Measurements from ENCODE around the gene EHMT1.

The EHMT1 gene

GRCh38 chr9:137618105-137619067, at the start of gene EHMT1:
EHMT1 (plus strand) TSS chr9:137619005; CDS start chr9:137619029, 24 bp downstream.
- peak; percentile 100 for DNase-seq (ENCODE audit: low spot score)

- DNase-seq (ENCODE audit: low spot score) = no peak
Measured at GRCh38 chr9:137569609-137570203, 49.1 kb upstream of the EHMT1 start.

- no peak for DNase-seq (ENCODE audit: low spot score)
Measured at GRCh38 chr9:137570566-137570965, 48.2 kb upstream of the EHMT1 start.

DNA sequence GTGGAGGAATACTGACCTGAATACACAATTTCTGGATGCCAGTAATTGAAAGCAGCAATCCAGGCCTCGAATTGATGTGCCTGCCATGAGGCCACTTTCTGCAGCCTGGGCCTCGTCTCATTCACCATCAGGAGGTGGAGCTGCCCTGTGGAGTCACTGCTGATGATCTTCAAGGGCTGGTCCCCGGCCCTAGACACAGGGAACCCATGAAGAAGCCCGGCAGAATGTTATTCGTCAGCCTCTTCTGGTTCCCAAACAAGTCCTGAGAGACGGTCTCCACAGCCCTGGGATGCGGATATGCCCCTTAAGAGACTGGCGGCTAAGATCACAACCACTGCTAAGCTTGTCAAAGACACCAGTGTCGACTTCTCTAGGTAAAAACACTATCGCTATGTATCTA, 44.6 kb upstream of the EHMT1 start:
- no peak for DNase-seq (ENCODE audit: low spot score)

GRCh38 chr9:137575364-137575715, 43.5 kb upstream of the EHMT1 start:
- no peak for DNase-seq (ENCODE audit: low spot score)

GRCh38 chr9:137575716-137576411, 42.9 kb upstream of the EHMT1 start:
- DNase-seq (ENCODE audit: low spot score) = no peak

DNA sequence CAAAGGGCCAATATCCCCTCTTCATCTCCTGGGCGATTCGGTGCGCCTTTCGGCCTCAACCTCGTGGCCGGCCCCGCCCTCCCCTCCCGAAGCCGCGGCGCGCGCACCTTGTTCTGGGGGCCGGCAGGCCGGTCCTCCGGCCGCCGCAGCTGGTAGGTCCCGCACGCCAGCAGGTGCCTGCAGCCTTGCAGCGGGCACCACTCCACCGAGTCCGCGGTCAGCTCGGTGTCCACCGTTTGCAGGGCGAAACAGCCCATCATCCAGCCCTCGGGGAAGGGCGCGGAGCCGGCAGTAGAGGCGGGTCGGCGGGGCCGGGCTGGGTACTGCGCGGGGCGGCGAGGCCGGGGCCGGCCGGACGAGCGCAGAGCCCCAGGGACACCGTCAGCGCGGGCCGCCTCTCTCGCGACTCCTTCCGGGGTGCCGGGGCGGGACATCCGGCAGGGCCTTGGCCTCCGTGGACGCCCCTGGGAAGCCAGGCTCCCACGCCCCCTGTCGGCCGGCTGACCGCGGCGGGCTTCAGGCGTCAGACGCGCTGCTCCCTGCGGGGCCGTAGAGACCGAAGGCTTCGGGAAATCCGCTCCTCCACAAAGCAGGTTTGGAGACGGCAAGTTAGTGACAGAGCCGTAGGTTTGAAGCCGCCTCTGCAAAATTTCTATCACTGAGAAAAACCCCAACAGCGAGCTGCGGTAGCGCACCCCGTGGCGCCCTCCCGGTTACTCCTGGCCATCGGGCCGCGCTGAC, 40.1 kb upstream of the EHMT1 start, which contains the start of gene DPH7:
Gene DPH7, minus strand, starts transcription at position 408 of the 741 bp plus-strand sequence. Its CDS starts 148 bp downstream, at position 260.
- DNase-seq (ENCODE audit: low spot score) = peak; percentile 98

- DNase-seq (ENCODE audit: low spot score) = no peak
Measured at GRCh38 chr9:137579259-137579604, 39.6 kb upstream of the EHMT1 start.

DNA sequence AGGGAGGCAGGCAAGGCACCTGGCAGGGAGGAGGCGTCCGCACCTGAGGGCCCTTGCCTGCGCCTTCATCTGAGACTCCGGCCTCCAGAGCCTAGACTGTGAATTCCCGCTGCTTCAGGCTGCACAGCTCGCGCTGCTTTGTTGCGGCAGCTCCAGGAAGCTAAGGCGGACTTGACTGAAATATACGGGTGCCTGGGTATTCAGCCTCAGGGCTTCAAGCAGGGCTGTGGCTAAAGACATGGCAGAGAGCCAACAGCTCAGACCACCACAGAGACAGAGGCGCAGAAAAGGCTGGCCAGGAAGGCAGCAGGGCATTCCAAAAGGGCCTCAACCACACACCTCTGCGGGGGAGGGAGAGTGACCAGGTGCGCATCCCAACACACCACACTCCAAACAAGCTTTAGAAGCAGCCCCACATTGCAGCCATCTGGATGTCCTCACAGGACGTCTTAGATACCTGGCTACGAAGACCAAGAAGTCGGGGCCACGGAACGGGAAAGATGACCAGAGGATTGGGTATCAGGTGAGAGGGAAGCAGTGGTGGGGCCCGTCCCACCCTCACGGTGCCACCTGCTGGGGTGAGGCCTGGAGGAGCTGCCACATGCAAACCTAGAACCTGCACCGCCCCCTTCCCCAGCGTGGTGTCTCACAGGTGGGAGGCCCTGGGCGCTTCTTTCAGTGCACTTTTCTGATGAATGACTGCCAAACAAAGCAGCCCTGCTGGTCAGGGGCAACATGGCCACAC, 38.4 kb upstream of the EHMT1 start:
- no peak for DNase-seq (ENCODE audit: low spot score)

- DNase-seq (ENCODE audit: low spot score) = no peak
Measured at GRCh38 chr9:137580954-137581322, 37.9 kb upstream of the EHMT1 start.

- DNase-seq (ENCODE audit: low spot score) = no peak
Measured at GRCh38 chr9:137581361-137582285, 37.2 kb upstream of the EHMT1 start.

DNA sequence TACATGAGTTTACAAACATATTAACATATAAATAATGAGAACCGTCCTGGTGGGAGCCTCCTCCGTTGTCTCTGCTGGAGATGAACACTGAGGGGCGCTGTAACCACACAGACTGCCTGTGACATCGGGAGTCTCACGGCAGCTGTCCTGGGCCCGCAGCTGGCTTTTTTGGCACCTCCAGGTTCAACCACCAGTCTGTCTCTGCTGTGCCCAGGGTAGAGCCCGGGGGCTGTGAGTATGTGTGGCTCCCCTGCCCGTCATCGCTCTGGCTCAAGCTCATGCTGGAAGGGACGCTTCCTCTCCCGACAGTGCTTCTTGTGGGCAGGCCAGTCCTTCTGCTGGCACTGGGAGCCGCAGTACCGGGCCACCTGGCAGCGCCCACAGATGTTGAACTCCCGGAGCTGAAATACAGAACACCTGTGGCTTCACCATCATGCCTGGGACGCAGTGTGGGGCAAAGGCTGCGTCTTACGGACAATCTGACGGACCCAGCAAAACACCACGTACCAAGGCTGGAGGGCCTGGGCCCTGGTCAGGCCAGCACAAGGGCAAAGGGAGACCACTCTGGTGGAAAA, 36.4 kb upstream of the EHMT1 start:
- no peak for DNase-seq (ENCODE audit: low spot score)

DNA sequence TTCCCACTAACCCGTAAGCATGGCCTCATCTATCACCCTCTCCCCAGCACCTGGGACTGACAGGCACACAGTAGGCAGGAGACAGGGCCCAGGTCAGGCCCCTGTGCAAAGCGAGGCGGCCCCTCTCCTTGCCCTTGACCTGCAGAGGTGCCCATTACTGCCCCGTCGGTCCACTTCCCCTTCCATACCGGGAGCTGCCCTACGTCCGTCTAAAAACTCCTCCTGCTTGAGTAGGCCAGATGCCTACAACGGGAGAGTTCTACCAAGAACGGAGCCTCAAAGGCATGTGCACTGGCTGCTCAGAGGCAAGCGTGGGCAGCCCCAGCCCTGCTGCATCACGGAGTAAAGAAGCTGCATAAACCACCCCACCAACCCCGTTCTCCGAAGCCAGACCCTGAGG, 35.5 kb upstream of the EHMT1 start:
- DNase-seq (ENCODE audit: low spot score) = no peak

- DNase-seq (ENCODE audit: low spot score) = no peak
Measured at GRCh38 chr9:137583957-137584356, 34.8 kb upstream of the EHMT1 start.

DNA sequence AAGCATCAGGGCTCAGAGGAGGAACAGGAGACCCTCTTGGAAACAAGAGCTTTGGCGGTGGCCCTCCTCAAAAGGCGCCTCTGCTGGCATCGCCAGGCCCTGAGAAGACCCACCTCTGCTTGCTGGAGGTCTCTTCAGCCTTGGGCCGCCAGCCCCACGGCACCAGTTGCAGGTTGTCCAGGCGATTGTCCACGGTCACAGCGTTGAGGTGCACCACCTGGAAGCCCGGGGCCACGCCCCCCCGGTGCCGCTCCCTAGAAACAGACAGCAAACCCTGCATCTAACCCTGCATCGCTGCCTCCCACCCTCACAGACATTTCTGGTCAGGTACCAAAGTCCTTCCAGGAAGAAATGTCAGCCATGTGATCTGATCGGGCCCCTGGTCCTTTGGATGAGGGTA, 32.0 kb upstream of the EHMT1 start:
- no peak for DNase-seq (ENCODE audit: low spot score)

- DNase-seq (ENCODE audit: low spot score) = no peak
Measured at GRCh38 chr9:137588311-137588710, 30.5 kb upstream of the EHMT1 start.

GRCh38 chr9:137588891-137589290, 29.9 kb upstream of the EHMT1 start:
- no peak for DNase-seq (ENCODE audit: low spot score)

GRCh38 chr9:137589441-137590122, 29.2 kb upstream of the EHMT1 start:
- peak; percentile 51 for DNase-seq (ENCODE audit: low spot score)

- no peak for DNase-seq (ENCODE audit: low spot score)
Measured at GRCh38 chr9:137590123-137590468, 28.7 kb upstream of the EHMT1 start.

Data from AG20443 (cell line).